Measurements from ENCODE around the gene GYPE. TPM values are rescaled to one million over a fixed set of nuclear protein-coding genes. Genes with fewer than 3 reads are reported as not detected.

Gene GYPE
- total and polyA plus RNA-seq, 2 of the 13 experiments (the other 11 are each of a cell fraction or from before 2014, with no cell fraction given) = not detected

Other genes starting within 250 kb of the GYPE start
- gene FREM3, start 204.9 kb downstream of the GYPE start, total RNA-seq (2016; rRNA removed; fragmentation: Illumina TruSeq; extraction: Trizol) = not detected in 2 replicates
- not detected in 2 replicates for gene FREM3, start 204.9 kb downstream of the GYPE start, polyA plus RNA-seq (2011; rRNA removed)
- gene GYPB, start 113.8 kb upstream of the GYPE start, total RNA-seq (2016; rRNA removed; fragmentation: Illumina TruSeq; extraction: Trizol) = not detected in 2 replicates
- gene GYPB, start 113.8 kb upstream of the GYPE start, polyA plus RNA-seq (2011; rRNA removed) = not detected in 2 replicates
- not detected in 2 replicates for gene GYPA, start 235.2 kb upstream of the GYPE start, total RNA-seq (2016; rRNA removed; fragmentation: Illumina TruSeq; extraction: Trizol)
- not detected in 2 replicates for gene GYPA, start 235.2 kb upstream of the GYPE start, polyA plus RNA-seq (2011; rRNA removed)